Measurements from ENCODE around the gene ABCA7.

DNA sequence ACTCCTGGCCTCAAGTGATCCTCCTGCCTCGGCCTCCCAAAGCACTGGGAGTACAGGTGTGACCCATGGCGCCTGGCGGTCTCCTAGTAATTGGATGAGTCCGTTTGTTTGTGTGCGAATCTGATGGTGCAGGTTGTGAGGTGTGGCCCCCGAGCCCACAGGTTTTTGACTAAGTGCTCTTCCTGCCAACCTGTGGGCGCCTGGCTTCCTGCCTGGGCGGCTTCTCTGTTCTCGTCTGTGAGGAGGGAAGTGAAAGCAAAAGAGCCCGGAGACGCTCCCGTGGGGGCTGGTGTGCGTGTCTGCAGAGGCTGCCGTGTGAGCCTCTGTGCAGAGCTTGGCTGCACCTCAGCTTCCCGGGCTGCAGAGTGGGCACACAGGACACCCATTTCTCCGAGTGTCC, 37.0 kb downstream of the ABCA7 start:
- no peak for TF ChIP-seq HDAC2 (IDR thresholded peaks at IDR 0.05; ENCODE audit: borderline replicate concordance in 1 of 2, low read depth in 2 of 2, low read length in 2 of 2)
- TF ChIP-seq YY1 (IDR thresholded peaks at IDR 0.05; ENCODE audit: low read depth, low read length): no peak
- TF ChIP-seq, protein P1, sequence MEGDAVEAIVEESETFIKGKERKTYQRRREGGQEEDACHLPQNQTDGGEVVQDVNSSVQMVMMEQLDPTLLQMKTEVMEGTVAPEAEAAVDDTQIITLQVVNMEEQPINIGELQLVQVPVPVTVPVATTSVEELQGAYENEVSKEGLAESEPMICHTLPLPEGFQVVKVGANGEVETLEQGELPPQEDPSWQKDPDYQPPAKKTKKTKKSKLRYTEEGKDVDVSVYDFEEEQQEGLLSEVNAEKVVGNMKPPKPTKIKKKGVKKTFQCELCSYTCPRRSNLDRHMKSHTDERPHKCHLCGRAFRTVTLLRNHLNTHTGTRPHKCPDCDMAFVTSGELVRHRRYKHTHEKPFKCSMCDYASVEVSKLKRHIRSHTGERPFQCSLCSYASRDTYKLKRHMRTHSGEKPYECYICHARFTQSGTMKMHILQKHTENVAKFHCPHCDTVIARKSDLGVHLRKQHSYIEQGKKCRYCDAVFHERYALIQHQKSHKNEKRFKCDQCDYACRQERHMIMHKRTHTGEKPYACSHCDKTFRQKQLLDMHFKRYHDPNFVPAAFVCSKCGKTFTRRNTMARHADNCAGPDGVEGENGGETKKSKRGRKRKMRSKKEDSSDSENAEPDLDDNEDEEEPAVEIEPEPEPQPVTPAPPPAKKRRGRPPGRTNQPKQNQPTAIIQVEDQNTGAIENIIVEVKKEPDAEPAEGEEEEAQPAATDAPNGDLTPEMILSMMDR (IDR thresholded peaks at IDR 0.05; ENCODE audit: control extremely low read depth in 1 of 3, insufficient read depth in 1 of 3, low read depth in 1 of 3, low read length in 3 of 3): no peak
- TF ChIP-seq, protein P2, sequence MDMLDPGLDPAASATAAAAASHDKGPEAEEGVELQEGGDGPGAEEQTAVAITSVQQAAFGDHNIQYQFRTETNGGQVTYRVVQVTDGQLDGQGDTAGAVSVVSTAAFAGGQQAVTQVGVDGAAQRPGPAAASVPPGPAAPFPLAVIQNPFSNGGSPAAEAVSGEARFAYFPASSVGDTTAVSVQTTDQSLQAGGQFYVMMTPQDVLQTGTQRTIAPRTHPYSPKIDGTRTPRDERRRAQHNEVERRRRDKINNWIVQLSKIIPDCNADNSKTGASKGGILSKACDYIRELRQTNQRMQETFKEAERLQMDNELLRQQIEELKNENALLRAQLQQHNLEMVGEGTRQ (IDR thresholded peaks at IDR 0.05; ENCODE audit: low read length): no peak
- no peak for TF ChIP-seq POLR2AphosphoS5 (IDR thresholded peaks at IDR 0.05; ENCODE audit: low read depth, low read length)
- TF ChIP-seq, protein P3, sequence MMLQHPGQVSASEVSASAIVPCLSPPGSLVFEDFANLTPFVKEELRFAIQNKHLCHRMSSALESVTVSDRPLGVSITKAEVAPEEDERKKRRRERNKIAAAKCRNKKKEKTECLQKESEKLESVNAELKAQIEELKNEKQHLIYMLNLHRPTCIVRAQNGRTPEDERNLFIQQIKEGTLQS (IDR thresholded peaks at IDR 0.05; ENCODE audit: insufficient read depth, low read depth, low read length): no peak
- no peak for TF ChIP-seq CEBPB (IDR thresholded peaks at IDR 0.05; ENCODE audit: low read depth, low read length)
- no peak for TF ChIP-seq BRCA1 (IDR thresholded peaks at IDR 0.05; ENCODE audit: low read depth, low read length)
- no peak for TF ChIP-seq KDM1A (IDR thresholded peaks at IDR 0.05; ENCODE audit: borderline replicate concordance, low read length)
